MM.1S (cell line): ENCODE data around the gene OSTF1.

Experiments
- DNase-seq: peaks from one replicate; pipeline ENCODE4 v3.0.0-alpha.2; 2015
- H2AFZ ChIP-seq: fragments of 300-600 bp; sonication (generic); 2 replicates; pipeline ENCODE4 v1.6.0; 2016; ENCODE audit warnings: antibody characterized with exemption, low read length
- H3F3A ChIP-seq: fragments of 300-600 bp; sonication (generic); 2 replicates; pipeline ENCODE4 v1.6.1; 2016; ENCODE audit warnings: mild to moderate bottlenecking, antibody characterized with exemption, low read length, moderate library complexity, mixed read lengths; ENCODE audit not compliant: insufficient read depth
- H3K27ac ChIP-seq: fragments of 300-600 bp; sonication (generic); 2 replicates; pipeline ENCODE4 v1.5.1; 2016; ENCODE audit warnings: mild to moderate bottlenecking, low read length
- H3K27me3 ChIP-seq: fragments of 300-600 bp; sonication (generic); replicated peaks from 2 replicates; pipeline ENCODE4 v1.6.0; 2016; ENCODE audit warnings: low read length; ENCODE audit not compliant: insufficient read depth
- H3K36me3 ChIP-seq: fragments of 300-600 bp; sonication (generic); replicated peaks from 2 replicates; pipeline ENCODE4 v1.6.1; 2016; ENCODE audit warnings: mild to moderate bottlenecking, low read length, mixed read lengths; ENCODE audit not compliant: insufficient read depth
- H3K4me1 ChIP-seq: fragments of 300-600 bp; sonication (generic); 2 replicates; pipeline ENCODE4 v1.6.1; 2016; ENCODE audit warnings: low read length, mixed read lengths
- H3K4me2 ChIP-seq: fragments of 300-600 bp; sonication (generic); 2 replicates; pipeline ENCODE4 v1.6.0; 2016; ENCODE audit warnings: low read depth, low read length
- H3K4me3 ChIP-seq: fragments of 300-600 bp; sonication (generic); 2 replicates; pipeline ENCODE4 v1.5.1; 2016; ENCODE audit warnings: low read length, mixed read lengths
- H3K79me2 ChIP-seq: fragments of 300-600 bp; sonication (generic); 2 replicates; pipeline ENCODE4 v1.6.1; 2016; ENCODE audit warnings: mixed run types, low read length, mixed read lengths
- H3K9ac ChIP-seq: fragments of 300-600 bp; sonication (generic); 2 replicates; pipeline ENCODE4 v1.6.1; 2016; ENCODE audit warnings: low read length, mixed read lengths
- H3K9me2 ChIP-seq: fragments of 300-600 bp; sonication (generic); replicated peaks from 2 replicates; pipeline ENCODE4 v1.6.1; 2016; ENCODE audit warnings: mild to moderate bottlenecking, low read length, mixed read lengths; ENCODE audit not compliant: insufficient read depth
- H3K9me3 ChIP-seq: fragments of 300-600 bp; sonication (generic); replicated peaks from 2 replicates; pipeline ENCODE4 v1.6.1; 2016; ENCODE audit warnings: mild to moderate bottlenecking, low read length, mixed read lengths; ENCODE audit not compliant: insufficient read depth
- H4K20me1 ChIP-seq: fragments of 300-600 bp; sonication (generic); 2 replicates; pipeline ENCODE4 v1.6.1; 2016; ENCODE audit warnings: mild to moderate bottlenecking, low read length, moderate library complexity, mixed read lengths; ENCODE audit not compliant: insufficient read depth
- CTCF ChIP-seq: fragments of 300-600 bp; sonication (generic); IDR thresholded peaks from 2 replicates; pipeline ENCODE4 v1.5.1; 2016; ENCODE audit warnings: antibody characterized with exemption, low read length, mixed read lengths
- EZH2 ChIP-seq: fragments of 300-600 bp; sonication (generic); optimal IDR thresholded peaks from 2 replicates; pipeline ENCODE3; 2017; ENCODE audit warnings: low read depth, mild to moderate bottlenecking, antibody characterized with exemption, low read length, mixed read lengths
- EZH2phosphoT487 ChIP-seq: fragments of 300-600 bp; sonication (generic); IDR thresholded peaks from 2 replicates; pipeline ENCODE4 v1.6.1; 2018; ENCODE audit warnings: antibody characterized with exemption, low read length

Gene OSTF1

GRCh38 chr9:75131700-75132099 lies 43.4 kb downstream of the OSTF1 start:
- Histone ChIP-seq H4K20me1 (peaks cover 5% of the 10 kb centered on the region; the same call in 1 of the 2 replicates), H3K27me3 (no peaks in the 10 kb centered on the region), H3K4me1 (no peaks in the 10 kb centered on the region), H2AFZ (no peak overlapping the region), H3K36me3 (no peaks in the 10 kb centered on the region; the same call in 1 of the 2 replicates), H3K4me3 (no peak overlapping the region), H3K9me2 (no peaks in the 10 kb centered on the region), H3K4me2 (no peak overlapping the region), H3K27ac (no peak overlapping the region), H3F3A (no peaks in the 10 kb centered on the region), H3K9ac (no peak overlapping the region), H3K79me2 (no peaks in the 10 kb centered on the region), H3K9me3 (no peaks in the 10 kb centered on the region)
- no peak for TF ChIP-seq EZH2
- no peak for TF ChIP-seq EZH2phosphoT487
- no peak for TF ChIP-seq CTCF
- no peak for DNase-seq

GRCh38 chr9:75132244-75132643 lies 43.9 kb downstream of the OSTF1 start:
- TF ChIP-seq EZH2phosphoT487 (no peak), CTCF (no peak), EZH2 (no peak)
- H3K4me2 ChIP-seq = no peak overlapping the region
- no peak overlapping the region for H2AFZ ChIP-seq
- no peaks in the 10 kb centered on the region for H3K27me3 ChIP-seq
- H3K79me2 ChIP-seq = no peaks in the 10 kb centered on the region
- no peak overlapping the region for H3K4me3 ChIP-seq
- H3K9me3 ChIP-seq = no peaks in the 10 kb centered on the region
- no peak overlapping the region for H3K27ac ChIP-seq
- H3K9ac ChIP-seq = no peak overlapping the region
- no peaks in the 10 kb centered on the region for H3K9me2 ChIP-seq
- H3K4me1 ChIP-seq = no peaks in the 10 kb centered on the region
- DNase-seq = no peak
- H3F3A ChIP-seq = no peaks in the 10 kb centered on the region
- H3K36me3 ChIP-seq = no peaks in the 10 kb centered on the region; the same call in 1 of the 2 replicates
- H4K20me1 ChIP-seq = peaks cover 5% of the 10 kb centered on the region; the same call in 1 of the 2 replicates

- no peak for DNase-seq
- no peaks in the 10 kb centered on the region for H3K4me1 ChIP-seq
Observed at GRCh38 chr9:75133396-75133795, 45.1 kb downstream of the OSTF1 start.

More at GRCh38 chr9:75133396-75133795, 45.1 kb downstream of the OSTF1 start:
- H4K20me1 ChIP-seq = peaks cover 5% of the 10 kb centered on the region; the same call in 1 of the 2 replicates
- H3K4me3 ChIP-seq = no peak overlapping the region
- H3K4me2 ChIP-seq = no peak overlapping the region
- no peaks in the 10 kb centered on the region; the same call in 1 of the 2 replicates for H3K36me3 ChIP-seq
- no peaks in the 10 kb centered on the region for H3F3A ChIP-seq
- TF ChIP-seq EZH2phosphoT487 (no peak), EZH2 (no peak), CTCF (no peak)
- no peaks in the 10 kb centered on the region for H3K27me3 ChIP-seq
- H2AFZ ChIP-seq = no peak overlapping the region
- H3K9me3 ChIP-seq = no peaks in the 10 kb centered on the region
- no peak overlapping the region for H3K27ac ChIP-seq
- H3K79me2 ChIP-seq = no peaks in the 10 kb centered on the region
- H3K9ac ChIP-seq = no peak overlapping the region
- H3K9me2 ChIP-seq = no peaks in the 10 kb centered on the region
